GM21619 (cell line): ENCODE results near the gene TCF12.
"Not testable (repeated sequence)": the region's sequence is repeated elsewhere in the genome, so short reads cannot be mapped to it uniquely, and the experiment has no call there.

ENCODE experiments used
- ATAC-seq: cut with Tn5 transposase; IDR thresholded peaks from one replicate; pipeline ENCODE4 v1.9.1; 2021; ENCODE audit not compliant: unreplicated experiment

The TCF12 gene

DNA sequence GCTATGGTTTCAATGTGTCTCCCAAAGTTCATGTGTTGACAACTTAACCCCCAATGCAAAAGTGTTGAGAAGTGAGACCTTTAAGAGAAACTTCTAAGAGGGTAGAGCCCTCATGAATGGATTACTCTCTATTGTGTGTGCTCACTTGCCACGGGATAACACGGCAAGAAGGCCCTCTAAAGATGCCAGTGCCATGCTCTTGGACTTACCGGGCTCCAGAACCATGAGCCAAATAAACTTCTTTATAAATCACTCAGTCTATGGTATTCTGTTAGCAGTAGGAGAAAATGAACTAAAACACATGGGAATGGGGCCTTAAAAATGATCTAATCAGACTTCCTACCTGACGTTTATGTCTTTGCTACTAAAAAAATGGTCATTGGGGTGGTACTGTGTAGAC lies 2.6 kb upstream of the TCF12 start:
- ATAC-seq = no peak

DNA sequence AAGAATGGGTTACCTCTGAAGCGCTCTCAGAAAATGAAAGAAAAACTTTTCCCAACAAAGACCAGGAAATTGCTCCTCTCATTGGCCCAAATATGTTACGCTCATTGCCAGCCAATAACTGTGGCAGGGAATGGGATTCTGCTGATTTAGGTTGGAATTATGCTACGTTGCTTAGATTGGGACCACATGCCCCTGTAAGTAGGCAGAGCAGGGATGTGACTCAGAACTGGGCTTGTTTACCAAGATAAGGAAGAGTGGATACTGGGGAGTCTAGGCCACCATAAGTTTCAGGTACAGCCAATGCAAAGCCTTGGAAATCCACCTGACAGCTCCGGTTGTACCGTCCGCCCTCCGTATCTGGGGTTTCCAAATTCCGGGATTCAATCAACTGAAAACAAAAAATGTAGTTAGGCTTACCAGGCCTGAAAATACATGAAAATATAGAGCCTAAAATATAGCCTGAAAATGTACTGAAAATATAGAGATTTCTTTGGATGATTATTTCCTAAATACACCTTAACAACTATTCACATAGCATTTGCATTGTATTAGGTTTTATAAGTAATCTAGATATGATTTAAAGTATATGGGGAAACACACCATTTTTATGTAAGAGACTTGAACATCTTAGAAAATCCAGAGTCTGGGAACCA lies 1.5 kb upstream of the TCF12 start:
- no peak for ATAC-seq

DNA sequence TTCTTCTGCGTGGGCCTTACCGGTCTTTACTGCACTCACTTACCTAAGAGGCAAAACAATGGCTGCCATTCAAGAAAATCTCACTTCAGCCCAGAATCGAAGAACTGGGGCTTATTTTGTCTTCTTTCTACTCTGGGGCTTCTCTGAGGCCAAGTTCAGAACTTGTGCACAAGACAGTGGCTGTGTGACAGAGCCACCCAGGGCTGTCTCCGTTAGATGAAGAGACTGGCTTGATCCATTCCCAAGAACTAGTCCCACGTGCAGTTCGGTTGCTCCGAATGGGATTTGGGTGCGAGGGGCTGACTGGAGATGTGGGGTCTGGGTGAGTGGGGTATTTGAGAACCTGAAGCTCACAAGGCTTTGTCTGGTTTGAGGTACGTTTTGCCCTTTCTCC lies 795 bp upstream of the TCF12 start:
- no peak for ATAC-seq

DNA sequence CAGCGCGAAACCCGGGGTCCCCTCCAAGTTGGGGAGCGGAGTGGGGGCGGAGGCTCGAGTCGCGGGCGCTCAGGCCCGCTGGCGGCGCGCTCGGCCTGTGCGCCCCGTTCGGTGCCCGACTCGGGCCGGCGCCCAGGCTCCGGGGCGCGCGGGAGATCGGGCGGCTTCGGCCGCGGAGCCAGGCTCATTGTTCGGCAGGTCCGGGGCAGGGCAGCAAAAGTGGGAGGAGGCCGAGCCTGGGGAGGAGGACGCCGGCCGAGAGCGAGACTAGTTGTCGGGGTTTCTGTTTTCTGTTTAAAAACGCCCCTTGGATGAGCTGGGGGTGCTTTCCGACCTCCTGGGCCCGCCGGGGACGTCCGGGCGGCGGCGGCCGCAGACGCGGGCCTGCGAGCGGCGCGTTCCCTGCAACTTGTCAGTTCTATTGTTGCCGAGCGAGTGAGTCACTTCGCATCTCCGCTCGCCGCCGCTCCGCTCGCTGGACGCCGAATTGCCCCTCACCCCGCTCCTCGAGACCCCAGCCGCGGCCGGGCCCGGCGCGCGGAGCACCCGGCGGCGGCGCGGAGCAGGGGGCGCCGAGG lies 676 bp downstream of the TCF12 start:
- peak; percentile 27 for ATAC-seq

DNA sequence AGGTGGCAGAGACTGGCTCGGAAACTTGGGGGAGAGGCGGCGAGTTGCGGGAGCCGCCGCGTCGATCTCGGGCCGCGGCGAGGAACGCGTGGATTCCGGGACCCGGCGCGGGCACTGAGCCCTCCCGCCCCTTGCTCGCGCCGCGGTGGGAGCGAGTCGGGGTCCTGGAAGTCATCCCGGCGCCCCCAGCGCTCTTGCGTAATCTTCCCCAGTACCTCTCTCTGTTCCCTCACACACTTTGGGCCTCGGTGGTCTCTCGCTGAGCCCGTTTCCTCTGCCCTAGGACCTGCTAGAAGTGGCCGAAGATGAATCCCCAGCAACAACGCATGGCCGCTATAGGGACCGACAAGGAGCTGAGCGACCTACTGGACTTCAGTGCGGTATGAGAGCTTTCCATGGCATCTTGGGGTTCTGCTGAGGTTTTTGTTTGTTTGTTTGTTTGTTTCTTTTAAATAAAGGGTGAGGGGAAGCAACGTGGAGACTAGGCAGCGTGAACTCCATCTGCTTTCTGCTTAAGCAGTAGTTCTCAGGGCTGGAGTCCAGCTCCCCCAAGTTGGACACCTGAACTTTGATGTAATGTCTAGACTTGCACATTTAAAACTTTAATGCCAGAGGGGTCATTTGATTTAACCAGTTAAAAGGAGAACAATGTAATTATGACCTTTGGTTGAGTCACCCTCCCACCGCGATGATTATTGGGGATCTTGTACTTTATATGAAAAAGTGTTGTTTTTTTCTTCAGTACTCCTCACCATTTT lies 1.3 kb downstream of the TCF12 start:
- peak; percentile 17 for ATAC-seq

DNA sequence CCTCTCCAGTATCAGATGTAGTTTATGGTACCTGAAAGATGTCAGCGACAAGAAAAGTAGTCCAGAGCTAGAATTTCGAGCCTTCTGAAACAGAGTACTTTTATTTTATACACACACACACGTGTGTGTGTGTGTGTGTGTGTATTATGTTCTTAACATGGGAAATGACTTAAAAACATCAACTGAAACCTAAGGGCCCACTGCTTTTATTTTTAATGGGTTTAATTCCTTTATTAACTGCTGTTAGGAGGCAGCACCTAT lies 1.9 kb downstream of the TCF12 start:
- ATAC-seq = no peak

DNA sequence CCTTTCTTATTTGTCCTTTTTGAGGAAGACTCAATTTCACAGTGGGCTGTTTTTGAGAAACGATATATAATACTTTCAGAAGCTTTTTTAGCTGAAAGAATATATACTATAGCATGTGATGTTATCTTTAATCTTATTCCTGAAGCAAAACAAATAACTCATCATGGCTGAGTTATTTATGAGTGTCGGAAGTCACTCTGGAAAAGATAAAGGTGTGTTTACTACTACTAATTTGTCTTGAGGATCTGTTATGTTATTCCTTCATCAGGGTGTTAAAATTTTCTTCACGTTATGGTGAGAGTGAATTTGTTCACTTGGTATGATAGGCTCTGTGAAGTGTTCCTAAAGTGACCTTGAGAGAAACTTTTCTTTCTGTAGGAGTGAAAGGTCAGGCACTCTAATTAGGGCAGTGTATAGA lies 4.7 kb downstream of the TCF12 start:
- ATAC-seq = no peak

DNA sequence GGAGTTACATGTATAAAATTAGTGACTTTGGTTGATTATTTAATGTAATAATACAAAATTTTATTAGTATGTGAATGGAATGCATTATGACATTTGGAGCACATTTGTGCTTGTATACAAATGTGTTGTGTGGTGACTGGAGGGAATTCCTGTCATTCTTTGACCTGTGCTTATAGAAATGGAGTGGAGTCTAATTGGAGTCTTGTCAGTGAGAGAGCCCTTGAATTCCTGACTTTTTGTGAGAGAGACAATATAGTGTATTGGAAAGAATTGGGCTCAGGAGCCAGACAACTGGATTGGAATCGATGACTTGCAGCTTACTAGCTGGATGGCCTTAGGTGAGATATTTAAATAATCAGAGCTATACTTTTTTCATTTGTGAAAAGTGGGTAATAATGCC lies 9.4 kb downstream of the TCF12 start:
- no peak for ATAC-seq

DNA sequence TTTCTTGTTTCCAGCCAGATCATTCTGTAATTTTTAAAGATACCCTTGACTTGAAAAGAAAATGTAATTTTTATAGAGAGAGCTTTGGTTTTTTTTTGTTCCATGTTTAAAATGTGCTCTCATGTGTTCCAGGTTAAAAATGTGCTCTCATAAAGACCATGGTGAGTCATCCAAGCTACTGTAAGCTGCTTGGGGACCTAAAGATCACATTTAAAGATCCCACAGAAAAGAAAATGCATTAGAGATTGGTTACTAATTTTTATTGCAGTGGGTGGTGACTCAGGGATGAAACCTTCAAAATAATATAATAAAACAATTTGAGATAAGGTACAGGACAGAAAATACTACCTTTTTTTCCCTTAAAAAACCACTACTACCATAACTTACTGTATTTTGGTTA lies 11.0 kb downstream of the TCF12 start:
- ATAC-seq = no peak

DNA sequence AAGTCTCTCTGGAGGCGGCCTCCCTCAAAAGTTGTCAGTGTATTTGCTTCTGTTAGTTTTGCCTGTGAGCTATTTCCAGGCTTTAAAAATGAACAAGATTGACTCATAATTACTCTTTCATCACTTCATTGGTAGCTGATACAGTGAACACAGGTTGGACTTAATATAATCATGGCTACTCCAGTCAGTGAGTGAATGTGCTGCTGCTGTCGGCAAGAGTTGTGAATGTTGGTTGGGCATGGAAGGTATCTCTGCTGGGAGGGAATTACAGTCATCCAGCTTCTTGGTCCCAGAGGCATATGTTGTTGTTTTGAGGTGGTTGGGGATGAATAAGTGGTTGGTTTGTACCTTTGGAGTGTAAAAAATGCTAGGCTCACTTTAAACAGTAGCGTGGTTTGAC lies 11.5 kb downstream of the TCF12 start:
- ATAC-seq = no peak

DNA sequence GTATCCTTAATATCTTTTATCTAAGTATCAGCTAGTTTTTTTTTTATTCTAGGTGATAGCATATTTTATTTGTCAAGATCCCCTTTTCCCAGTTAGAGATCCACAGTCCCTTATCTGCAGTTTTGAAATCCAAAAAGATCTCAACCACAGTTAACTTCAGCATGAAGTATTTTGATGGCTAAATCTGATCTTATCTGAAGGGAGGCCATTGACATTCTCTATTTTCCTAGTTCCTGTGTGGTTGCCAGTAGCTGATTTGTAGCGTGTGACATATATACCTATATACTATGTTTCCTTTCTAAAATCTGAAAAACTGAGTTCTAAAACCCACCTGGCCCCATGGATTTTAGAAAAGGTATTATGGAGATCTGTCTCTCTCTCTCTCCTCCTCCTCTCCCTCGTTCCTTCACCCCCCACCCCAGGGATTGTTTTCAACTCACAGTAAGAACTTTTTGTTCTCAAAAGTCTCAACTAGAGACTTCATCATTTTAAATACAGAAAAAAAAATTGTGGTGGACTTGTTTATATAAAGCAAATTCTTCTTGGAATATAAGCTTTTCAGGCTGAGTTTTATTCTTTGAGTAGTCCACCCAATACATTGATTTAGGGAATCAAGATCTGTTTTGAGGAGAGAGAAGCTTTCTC lies 12.3 kb downstream of the TCF12 start:
- ATAC-seq = no peak

DNA sequence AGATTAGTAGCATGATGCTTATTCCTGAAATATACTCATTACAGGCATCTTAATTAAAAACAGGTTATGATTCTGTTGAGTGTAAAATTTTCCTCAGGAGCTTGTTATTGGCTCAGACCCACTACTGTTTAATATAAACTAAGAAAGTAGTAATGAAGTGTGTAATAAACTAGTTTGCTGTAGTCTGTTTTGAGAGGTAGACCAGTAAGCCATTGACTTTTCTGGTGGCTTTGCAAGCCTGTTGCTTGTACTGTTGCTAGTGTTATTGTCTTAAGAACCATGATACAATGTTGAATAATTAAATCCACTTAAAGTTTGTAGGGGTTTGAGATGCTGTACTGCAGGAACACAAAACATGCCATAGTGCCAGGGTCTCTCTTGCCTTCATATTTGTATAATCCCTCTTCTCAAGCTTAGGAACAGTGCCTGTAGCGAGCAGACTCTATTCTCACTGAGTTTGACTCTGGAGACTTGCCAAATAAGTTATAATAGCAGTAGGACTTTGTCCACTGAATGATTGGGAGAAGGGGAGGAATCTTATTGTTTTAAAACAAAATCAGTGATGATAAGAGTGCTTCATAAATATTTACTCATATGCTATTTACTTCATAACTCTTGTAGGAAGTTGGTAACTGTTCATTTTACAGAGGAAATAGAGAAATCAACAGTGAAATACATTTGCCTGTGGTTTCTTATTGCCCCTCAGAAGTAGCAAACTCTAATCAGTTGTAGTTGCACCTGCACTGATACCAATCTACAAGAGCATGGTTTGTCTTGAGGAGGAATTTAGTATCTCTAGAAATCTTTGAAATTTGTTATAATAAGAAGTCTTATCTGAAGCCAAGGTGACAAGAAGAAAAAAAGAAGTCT lies 13.4 kb downstream of the TCF12 start:
- ATAC-seq = no peak

DNA sequence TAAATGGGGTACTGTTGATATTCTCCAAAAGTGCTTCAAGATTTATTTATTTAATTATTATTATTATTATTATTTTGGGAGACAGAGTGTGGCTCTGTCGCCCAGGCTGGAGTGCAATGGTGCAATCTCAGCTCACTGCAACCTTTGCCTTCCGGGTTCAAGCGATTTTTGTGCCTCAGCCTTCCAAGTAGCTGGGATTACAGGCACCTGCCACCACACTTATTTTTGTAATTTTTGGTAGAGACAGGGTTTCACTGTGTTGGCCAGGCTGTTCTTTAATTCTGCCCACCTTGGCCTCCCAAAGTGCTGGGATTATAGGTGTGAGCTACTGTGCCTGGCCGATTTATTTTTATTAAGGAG lies 14.0 kb downstream of the TCF12 start:
- ATAC-seq = not testable (repeated sequence)

DNA sequence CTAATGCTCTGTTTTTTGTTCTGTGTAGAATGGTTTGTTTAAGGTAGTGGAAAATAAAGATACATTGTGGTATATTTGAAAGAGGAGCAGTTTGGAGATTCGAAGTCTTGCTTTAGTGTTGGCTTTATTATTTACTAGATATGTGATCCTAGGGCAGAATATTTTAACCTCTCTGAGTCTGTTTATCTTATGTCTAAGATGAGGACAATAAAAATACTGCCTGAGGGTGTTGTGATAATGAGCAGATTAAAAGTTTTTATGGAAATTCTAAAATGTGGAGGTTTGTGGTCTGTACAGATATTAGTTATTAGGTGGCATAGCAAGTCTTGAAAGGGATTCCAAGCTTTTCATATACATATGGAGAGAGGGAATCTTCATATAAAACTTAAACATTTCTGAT lies 15.0 kb downstream of the TCF12 start:
- no peak for ATAC-seq

DNA sequence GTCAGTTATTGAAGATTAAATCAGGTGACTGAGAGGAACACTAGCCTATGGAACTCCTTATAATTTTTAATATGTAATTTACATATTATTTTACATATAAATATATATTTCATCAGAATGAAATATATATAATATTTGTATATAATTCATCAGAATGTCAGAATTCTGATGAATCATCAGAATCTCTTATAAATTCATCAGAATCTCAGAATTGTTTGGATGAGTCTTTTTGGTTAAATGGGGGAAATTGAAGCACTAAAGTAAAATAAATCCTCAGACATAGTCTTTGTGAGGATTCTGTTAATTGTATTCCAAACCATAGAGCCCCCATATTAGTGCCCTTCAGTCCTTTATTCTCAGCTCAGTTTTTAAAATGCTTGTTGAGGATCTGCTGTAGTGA lies 15.4 kb downstream of the TCF12 start:
- ATAC-seq = no peak

DNA sequence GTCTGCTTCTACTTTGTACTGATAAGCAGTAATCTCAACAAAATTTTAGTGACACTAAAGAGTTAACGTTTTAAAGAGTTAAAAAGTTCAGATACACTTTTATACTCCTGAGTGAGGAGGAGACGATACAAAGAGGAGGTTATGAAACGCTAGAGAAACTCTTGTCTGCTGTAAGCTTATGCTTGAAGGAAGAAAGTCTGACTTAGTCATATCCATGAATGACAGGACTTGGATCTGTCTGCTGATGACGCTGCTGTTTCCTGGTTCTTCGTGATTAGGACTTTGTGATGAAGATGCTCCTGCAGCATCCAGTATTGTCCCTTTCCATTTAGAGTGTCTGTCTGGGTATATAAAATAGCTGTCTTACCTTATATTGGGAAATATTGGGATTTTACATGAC lies 15.8 kb downstream of the TCF12 start:
- ATAC-seq = no peak

DNA sequence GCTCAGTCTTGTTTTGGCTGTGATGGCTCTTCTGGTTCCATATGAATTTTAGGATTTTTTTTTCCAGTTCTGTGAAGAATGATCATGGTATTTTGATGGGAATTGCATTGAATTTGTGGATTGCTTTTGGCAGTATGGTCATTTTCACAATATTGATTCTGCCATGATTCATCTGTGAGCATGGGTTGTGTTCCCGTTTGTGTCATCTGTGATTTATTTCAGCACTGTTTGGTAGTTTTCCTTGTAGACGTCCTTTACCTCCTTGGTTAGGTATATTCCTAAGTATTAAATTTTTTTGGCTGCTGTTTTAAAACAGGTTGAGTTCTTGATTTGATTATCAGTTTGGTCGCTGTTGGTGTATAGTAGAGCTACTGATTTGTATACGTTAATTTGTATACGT lies 18.5 kb downstream of the TCF12 start:
- ATAC-seq = no peak

DNA sequence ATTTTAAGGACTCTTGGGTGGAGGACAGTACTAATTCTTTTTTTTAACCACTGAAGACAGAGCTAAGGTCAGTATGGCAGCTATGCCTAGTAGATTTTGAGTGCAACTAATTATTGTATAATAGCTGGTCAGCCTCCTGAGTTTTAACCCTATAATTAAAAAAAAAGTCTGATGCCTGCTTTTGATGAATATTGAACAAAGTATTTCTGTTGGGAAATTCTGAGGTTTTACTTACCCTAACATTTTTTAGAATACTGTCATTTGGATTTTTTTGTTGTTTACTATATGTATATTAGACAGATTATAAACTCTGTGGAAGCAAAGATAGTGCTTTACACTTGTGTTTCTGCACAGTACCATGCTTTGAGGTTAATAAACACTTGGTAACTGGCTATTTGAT lies 20.8 kb downstream of the TCF12 start:
- ATAC-seq = no peak

DNA sequence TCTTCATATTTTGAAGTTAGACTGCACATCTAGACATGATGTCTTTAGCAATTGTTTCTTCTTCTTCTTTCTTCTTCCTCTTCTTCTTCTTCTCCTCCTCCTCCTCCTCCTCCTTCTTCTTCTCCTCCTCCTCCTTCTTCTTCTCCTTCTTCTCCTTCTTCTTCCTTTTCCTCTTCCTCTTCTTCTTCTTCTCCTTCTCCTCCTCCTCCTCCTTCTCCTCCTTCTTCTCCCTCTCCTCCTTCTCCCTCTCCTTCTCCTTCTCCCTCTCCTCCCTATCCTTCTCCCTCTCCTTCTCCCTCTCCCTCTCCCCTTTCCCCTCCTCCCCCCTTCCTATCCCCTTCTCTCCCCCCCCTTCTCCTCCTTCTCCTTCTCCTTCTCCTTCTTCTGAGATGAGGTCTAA lies 21.9 kb downstream of the TCF12 start:
- no peak for ATAC-seq

DNA sequence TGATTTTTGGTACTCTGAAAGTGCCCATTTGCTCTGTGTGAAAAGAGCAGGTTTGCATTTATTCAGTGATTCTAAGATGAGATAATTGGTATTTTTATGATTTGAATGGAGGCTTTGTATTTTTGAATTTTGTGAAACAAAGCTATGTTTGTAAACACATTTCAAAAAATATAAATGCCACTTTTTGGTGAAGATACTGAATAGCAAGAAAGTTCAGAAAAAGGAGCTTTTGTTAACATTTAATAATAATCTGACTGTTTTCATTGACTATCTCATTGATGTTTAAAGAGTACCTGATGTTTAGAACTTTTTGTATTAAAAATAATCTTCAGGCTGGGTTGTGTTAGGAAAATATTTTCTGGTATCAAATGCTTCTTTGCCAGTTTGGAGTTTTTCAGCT lies 23.7 kb downstream of the TCF12 start:
- ATAC-seq = no peak

DNA sequence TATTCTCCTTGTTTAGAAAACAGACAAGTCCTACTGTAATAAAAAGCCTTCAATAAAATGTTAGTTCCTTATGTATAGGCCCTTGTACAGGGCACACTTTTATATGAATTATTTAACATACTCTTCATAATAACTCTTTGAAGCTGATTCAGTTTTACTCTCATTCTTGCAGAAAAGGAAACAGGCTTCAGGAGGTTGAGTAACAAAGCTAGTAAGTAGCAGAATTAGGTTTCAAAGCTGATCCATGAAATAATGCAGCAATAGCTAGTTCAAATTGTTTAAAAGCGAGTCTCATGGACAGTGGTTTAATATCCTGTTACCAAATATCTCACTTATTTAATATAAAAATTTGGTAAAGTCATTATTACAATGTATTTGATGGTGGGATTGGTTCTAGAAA lies 25.0 kb downstream of the TCF12 start:
- ATAC-seq = no peak
